OCI-LY1 (cell line): ENCODE data around the gene PPP1R12B.
"Not testable (repeated sequence)": the region's sequence is repeated elsewhere in the genome, so short reads cannot be mapped to it uniquely, and the experiment has no call there.

Experiments
- H2AFZ ChIP-seq: fragments of 200-600 bp; sonication (generic), shearing (Covaris generic); 2 replicates; pipeline ENCODE4 v1.6.0; 2014; ENCODE audit warnings: antibody characterized with exemption, mild to moderate bottlenecking, low read length
- H3F3A ChIP-seq: fragments of 200-600 bp; sonication (generic), shearing (Covaris generic); 2 replicates; pipeline ENCODE4 v1.6.0; 2014; ENCODE audit warnings: mild to moderate bottlenecking, antibody characterized with exemption, low read length, moderate library complexity; ENCODE audit not compliant: insufficient read depth
- H3K27ac ChIP-seq: fragments of 200-600 bp; sonication (generic); 2 replicates; pipeline ENCODE4 v1.5.1; 2014; ENCODE audit warnings: low read length, mixed run types, mild to moderate bottlenecking, low read depth; ENCODE audit not compliant: poor library complexity, severe bottlenecking
- H3K27me3 ChIP-seq: fragments of 200-600 bp; sonication (generic); 2 replicates; pipeline ENCODE4 v1.6.0; 2014; ENCODE audit warnings: antibody characterized with exemption, mild to moderate bottlenecking, low read length, moderate library complexity; ENCODE audit not compliant: insufficient read depth
- H3K36me3 ChIP-seq: fragments of 200-600 bp; sonication (generic); 2 replicates; pipeline ENCODE4 v1.6.1; 2014; ENCODE audit warnings: mild to moderate bottlenecking, antibody characterized with exemption, low read length, moderate library complexity, mixed read lengths; ENCODE audit not compliant: insufficient read depth
- H3K4me1 ChIP-seq: fragments of 200-600 bp; sonication (generic); 2 replicates; pipeline ENCODE4 v1.5.1; 2014; ENCODE audit warnings: mild to moderate bottlenecking, low read length, moderate library complexity; ENCODE audit not compliant: insufficient read depth, severe bottlenecking
- H3K4me2 ChIP-seq: fragments of 200-600 bp; sonication (generic), shearing (Covaris generic); 2 replicates; pipeline ENCODE4 v1.6.1; 2014; ENCODE audit warnings: low read length
- H3K4me3 ChIP-seq: fragments of 200-600 bp; sonication (generic); 2 replicates; pipeline ENCODE4 v1.5.1; 2014; ENCODE audit warnings: low read length, low read depth, mild to moderate bottlenecking, mixed read lengths; ENCODE audit not compliant: poor library complexity, severe bottlenecking
- H3K79me2 ChIP-seq: fragments of 200-600 bp; shearing (Covaris generic); 2 replicates; pipeline ENCODE4 v1.6.1; 2016; ENCODE audit warnings: mixed run types, low read length, mixed read lengths; ENCODE audit not compliant: insufficient read depth
- H3K9ac ChIP-seq: fragments of 200-600 bp; sonication (generic), shearing (Covaris generic); 2 replicates; pipeline ENCODE4 v1.6.1; 2014; ENCODE audit warnings: mild to moderate bottlenecking, low read length, mixed read lengths
- H3K9me2 ChIP-seq: fragments of 200-600 bp; sonication (generic), shearing (Covaris generic); 2 replicates; pipeline ENCODE4 v1.6.1; 2014; ENCODE audit warnings: low read depth, mild to moderate bottlenecking, low read length, mixed read lengths
- H3K9me3 ChIP-seq: fragments of 200-600 bp; shearing (Covaris generic); 2 replicates; pipeline ENCODE4 v1.6.1; 2014; ENCODE audit warnings: low read length, mixed read lengths
- H4K20me1 ChIP-seq: fragments of 200-600 bp; sonication (generic), shearing (Covaris generic); 2 replicates; pipeline ENCODE4 v1.6.0; 2016; ENCODE audit warnings: mild to moderate bottlenecking, low read length; ENCODE audit not compliant: insufficient read depth
- EZH2 ChIP-seq: fragments of 200-600 bp; sonication (generic), shearing (Covaris generic); IDR thresholded peaks from 2 replicates; pipeline ENCODE4 v1.8.0; 2017; ENCODE audit warnings: borderline replicate concordance, mixed run types, mild to moderate bottlenecking, antibody characterized with exemption, low read length, moderate library complexity, mixed read lengths
- TF ChIP-seq, protein P1 (sequence below): fragments of 200-600 bp; sonication (generic), shearing (Covaris generic); IDR thresholded peaks from 2 replicates; pipeline ENCODE4 v1.5.1; 2017; ENCODE audit warnings: mild to moderate bottlenecking, antibody characterized with exemption, low read length, moderate library complexity, mixed read lengths

PPP1R12B gene

DNA sequence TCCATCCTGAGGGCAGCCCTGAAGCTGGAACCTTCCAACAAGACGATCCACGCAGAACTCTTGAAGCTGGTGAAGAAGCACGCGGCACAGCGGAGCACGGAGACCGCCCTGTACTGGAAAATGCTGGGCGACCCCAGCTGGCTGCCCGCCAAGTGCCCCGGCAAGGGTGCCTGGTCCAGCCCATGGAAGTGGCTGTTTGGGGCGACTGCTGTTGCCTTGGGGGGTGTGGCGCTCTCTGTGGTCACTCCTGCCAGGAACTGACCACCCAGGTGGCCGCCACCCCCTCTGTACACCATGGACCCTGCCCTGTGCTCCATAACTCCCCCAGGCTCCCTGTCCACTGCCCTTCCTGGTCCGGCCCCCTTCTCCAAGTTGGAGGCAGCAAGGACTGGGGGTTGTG is 90.8 kb downstream of the PPP1R12B start:
- Histone ChIP-seq H3K36me3 (peaks cover 23% of the 10 kb centered on the region; the same call in 1 of the 2 replicates), H3K27ac (no peak overlapping the region), H3K4me1 (no peaks in the 10 kb centered on the region), H3K9ac (no peak overlapping the region), H4K20me1 (no peaks in the 10 kb centered on the region), H3K79me2 (no peaks in the 10 kb centered on the region), H3K9me3 (no peaks in the 10 kb centered on the region), H3F3A (no peaks in the 10 kb centered on the region), H3K4me3 (no peak overlapping the region), H3K27me3 (no peaks in the 10 kb centered on the region), H2AFZ (no peak overlapping the region), H3K9me2 (no peaks in the 10 kb centered on the region), H3K4me2 (no peak overlapping the region)
- TF ChIP-seq EZH2 = no peak
- TF ChIP-seq, protein P1, sequence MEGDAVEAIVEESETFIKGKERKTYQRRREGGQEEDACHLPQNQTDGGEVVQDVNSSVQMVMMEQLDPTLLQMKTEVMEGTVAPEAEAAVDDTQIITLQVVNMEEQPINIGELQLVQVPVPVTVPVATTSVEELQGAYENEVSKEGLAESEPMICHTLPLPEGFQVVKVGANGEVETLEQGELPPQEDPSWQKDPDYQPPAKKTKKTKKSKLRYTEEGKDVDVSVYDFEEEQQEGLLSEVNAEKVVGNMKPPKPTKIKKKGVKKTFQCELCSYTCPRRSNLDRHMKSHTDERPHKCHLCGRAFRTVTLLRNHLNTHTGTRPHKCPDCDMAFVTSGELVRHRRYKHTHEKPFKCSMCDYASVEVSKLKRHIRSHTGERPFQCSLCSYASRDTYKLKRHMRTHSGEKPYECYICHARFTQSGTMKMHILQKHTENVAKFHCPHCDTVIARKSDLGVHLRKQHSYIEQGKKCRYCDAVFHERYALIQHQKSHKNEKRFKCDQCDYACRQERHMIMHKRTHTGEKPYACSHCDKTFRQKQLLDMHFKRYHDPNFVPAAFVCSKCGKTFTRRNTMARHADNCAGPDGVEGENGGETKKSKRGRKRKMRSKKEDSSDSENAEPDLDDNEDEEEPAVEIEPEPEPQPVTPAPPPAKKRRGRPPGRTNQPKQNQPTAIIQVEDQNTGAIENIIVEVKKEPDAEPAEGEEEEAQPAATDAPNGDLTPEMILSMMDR = no peak

DNA sequence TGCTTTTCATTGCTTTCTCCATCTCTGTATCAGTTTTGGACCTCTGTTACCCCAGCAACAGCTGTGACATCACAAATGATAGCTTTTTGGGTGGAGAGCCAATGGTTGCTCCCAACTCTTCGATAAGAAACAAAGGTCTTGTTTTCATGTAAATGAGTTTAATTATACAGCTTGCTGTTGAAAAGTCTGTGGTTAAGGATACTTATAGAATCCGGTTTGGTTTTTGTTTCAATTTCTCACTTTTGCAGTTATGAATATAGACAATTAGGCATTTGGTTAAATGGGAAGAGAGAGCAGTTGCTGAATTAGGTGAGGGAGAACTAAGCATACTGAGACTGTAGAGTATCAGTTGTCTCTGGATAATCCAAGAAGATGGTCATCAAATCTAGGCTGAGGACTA is 99.6 kb downstream of the PPP1R12B start:
- H3K27ac ChIP-seq, H3K79me2 ChIP-seq, H3K9ac ChIP-seq, H4K20me1 ChIP-seq, H3K27me3 ChIP-seq, H3K9me3 ChIP-seq, H2AFZ ChIP-seq, H3K9me2 ChIP-seq, H3K4me2 ChIP-seq, H3K4me1 ChIP-seq, H3K4me3 ChIP-seq, H3F3A ChIP-seq: not testable (repeated sequence)
- H3K36me3 ChIP-seq = peaks cover 22% of the 10 kb centered on the region

DNA sequence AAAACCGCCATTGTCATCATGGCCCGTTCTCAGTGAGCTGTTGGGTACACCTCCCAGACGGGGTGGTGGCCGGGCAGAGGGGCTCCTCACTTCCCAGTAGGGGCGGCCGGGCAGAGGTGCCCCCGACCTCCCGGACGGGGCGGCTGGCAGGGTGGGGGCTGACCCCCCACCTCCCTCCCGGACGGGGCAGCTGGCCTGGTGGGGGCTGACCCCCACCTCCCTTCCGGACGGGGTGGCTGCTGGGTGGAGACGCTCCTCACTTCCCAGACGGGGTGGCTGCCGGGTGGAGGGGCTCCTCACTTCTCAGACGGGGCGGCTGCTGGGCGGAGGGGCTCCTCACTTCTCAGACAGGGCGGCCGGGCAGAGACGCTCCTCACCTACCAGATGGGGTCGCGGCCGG is 103.1 kb downstream of the PPP1R12B start:
- H3K36me3 ChIP-seq, H3K27ac ChIP-seq, H3K4me3 ChIP-seq, H4K20me1 ChIP-seq, H3K4me2 ChIP-seq, H3K9me2 ChIP-seq, H3F3A ChIP-seq, H3K9me3 ChIP-seq, H3K4me1 ChIP-seq, H3K79me2 ChIP-seq, H3K9ac ChIP-seq, H2AFZ ChIP-seq, H3K27me3 ChIP-seq: not testable (repeated sequence)

DNA sequence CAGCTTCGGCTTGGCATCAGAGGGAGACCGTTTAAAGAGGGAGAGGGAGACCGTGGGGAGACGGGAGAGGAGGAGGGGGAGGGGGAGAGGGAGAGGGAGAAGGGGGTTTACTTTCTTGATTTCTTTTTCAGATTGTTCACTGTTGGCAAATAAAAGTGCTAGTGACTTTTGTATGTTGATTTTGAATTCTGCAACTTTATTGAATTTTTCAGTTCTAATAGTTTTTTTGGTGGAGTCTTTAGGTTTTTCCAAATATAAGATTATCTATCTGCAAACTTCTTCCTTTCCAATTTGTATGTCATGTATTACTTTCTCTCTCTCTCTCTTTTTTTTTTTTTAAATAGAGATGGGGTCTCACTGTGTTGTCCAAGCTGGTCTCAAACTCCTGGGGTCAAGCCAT is 104.0 kb downstream of the PPP1R12B start:
- no peaks in the 10 kb centered on the region for H3K4me1 ChIP-seq
- H3K9me2 ChIP-seq = no peaks in the 10 kb centered on the region
- H3K4me2 ChIP-seq = no peak overlapping the region
- TF ChIP-seq EZH2 = no peak
- TF ChIP-seq, protein P1 = no peak
- no peaks in the 10 kb centered on the region for H4K20me1 ChIP-seq
- no peaks in the 10 kb centered on the region for H3K27me3 ChIP-seq
- H3K27ac ChIP-seq = no peak overlapping the region
- H3K9me3 ChIP-seq = no peaks in the 10 kb centered on the region
- H3K36me3 ChIP-seq = 0 out of 2 replicates have a peak, but pooled peaks cover 9% of the 10 kb centered on the region
- no peaks in the 10 kb centered on the region for H3K79me2 ChIP-seq
- no peaks in the 10 kb centered on the region for H3F3A ChIP-seq
- no peak overlapping the region for H3K4me3 ChIP-seq
- H3K9ac ChIP-seq = no peak overlapping the region
- H2AFZ ChIP-seq = no peak overlapping the region

DNA sequence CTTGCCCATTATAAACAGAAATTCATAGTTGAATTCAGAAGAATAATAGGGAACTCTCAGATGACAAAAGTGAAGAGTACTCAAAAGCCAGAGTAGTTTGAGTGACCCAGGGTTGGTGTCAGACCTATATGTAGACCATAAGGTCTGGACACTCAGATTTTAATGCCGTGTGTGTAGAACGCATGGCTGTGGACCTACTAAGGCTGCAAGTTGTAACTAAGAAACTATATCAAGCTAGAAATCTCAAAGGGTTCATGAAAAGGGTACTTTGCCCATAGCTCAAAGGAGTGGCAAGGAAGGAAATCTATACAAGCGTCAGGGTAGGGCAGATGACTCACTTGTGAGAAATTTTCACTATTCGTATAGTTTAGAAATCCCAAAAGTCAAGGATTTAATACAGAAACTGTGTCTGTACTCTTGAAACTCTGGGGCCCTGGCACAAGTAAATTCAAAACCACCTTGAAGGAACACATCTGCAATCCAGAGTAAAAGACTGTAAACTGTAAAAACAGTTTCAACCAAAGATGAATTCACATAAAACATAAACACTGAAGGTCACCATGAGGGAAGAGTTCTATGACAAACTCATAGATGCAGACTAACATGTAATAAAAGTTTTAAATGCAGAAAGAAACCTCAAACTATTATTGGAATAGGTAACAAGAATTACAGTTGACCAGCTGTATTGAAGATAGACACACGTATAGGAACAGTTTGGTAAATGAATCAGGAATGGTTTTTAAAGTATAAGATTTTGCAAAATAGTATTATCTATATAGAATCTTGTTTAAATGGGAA is 108.1 kb downstream of the PPP1R12B start:
- H4K20me1 ChIP-seq, H3K4me3 ChIP-seq, H3K79me2 ChIP-seq, H3K36me3 ChIP-seq, H3K4me1 ChIP-seq, H3K9ac ChIP-seq, H3K27ac ChIP-seq, H3F3A ChIP-seq, H2AFZ ChIP-seq, H3K9me3 ChIP-seq, H3K27me3 ChIP-seq, H3K9me2 ChIP-seq, H3K4me2 ChIP-seq: not testable (repeated sequence)

DNA sequence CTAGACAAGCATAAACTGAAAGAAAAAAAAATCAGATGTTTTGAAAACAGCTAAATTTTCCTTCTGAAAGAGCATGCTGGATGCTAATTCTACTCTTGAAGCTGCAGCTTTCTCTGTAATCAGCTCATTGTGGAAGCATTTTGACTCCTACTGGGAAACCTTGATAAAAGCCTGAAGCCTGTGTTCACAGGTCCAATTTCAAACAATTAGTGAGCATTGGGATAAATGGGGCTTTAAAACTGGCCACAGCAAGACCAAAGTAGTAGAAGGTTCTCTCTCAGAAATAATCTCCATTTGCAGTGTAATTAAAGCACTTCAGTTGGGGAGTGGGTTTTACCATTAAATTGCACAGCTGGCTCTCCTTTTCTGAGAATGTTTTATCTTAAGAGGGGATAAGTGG is 110.2 kb downstream of the PPP1R12B start:
- H3K9me2 ChIP-seq, H3K4me1 ChIP-seq, H4K20me1 ChIP-seq, H3K79me2 ChIP-seq, H3F3A ChIP-seq, H3K4me2 ChIP-seq, H3K27me3 ChIP-seq, H3K27ac ChIP-seq, H3K9ac ChIP-seq, H3K36me3 ChIP-seq, H3K9me3 ChIP-seq, H2AFZ ChIP-seq, H3K4me3 ChIP-seq: not testable (repeated sequence)
